IPS DF 6.9 (cell line): ENCODE data around the gene RTL9.

ENCODE experiments used
- DNase-seq: peaks from one replicate; pipeline ENCODE4 v3.0.0-alpha.2; 2013; ENCODE audit warnings: low read depth, low spot score
- H3K27ac ChIP-seq: one replicate; pipeline ENCODE4 v1.5.1; 2013; ENCODE audit warnings: low read length, control low read depth
- H3K27me3 ChIP-seq: 2 replicates; pipeline ENCODE4 v1.6.1; 2013; ENCODE audit warnings: mild to moderate bottlenecking, low read length; ENCODE audit not compliant: control insufficient read depth, insufficient read depth
- H3K36me3 ChIP-seq: 2 replicates; pipeline ENCODE4 v1.6.1; 2013; ENCODE audit warnings: low read length; ENCODE audit not compliant: control insufficient read depth, insufficient read depth
- H3K4me1 ChIP-seq: 2 replicates; pipeline ENCODE4 v1.6.1; 2013; ENCODE audit warnings: low read length; ENCODE audit not compliant: control insufficient read depth, insufficient read depth
- H3K4me3 ChIP-seq: 2 replicates; pipeline ENCODE4 v1.5.1; 2013; ENCODE audit warnings: mild to moderate bottlenecking, low read length
- H3K9me3 ChIP-seq: 2 replicates; pipeline ENCODE4 v1.6.1; 2013; ENCODE audit warnings: low read length, inconsistent platforms; ENCODE audit not compliant: control insufficient read depth, insufficient read depth
- WGBS: extraction: QIAGEN DNeasy Blood & Tissue Kit; methylation state at CpG from one replicate; pipeline ENCODE4 v1.1.7; 2013; ENCODE audit warnings: mixed read lengths, missing lambda C conversion rate; ENCODE audit not compliant: insufficient read length, insufficient coverage; 5-methylcytosine and 5-hydroxymethylcytosine counted together

Gene RTL9

DNA sequence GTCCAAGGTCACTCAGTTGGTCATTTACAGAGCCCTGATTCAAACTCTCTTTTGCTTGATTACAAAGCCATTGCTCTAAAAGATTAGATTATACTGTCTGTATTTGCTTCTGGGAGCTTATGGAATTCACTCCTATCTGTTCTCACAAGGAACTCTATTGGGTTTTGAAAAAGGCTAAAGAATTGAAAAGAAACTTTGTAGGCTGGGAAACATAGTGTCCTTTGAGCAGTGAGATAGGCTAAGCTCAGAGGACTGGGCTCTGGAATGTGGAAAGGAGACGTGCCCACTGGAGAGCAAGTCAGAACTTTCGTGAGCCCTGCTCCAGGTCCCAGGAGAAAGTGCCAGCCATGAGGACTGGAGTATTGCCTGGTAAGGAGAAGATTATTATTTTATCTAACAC, at the start of gene RTL9:
Gene RTL9, plus strand, starts transcription at position 301 of the 400 bp plus-strand sequence. CDS start 91,770 bp downstream, outside the sequence.
- Histone ChIP-seq H3K4me1 (no peaks in the 10 kb centered on the region), H3K9me3 (no peaks in the 10 kb centered on the region), H3K27ac (no peak within 1 kb of the TSS), H3K4me3 (no peak within 1 kb of the TSS), H3K27me3 (no peaks in the 10 kb centered on the region), H3K36me3 (no peaks in the 10 kb centered on the region)
- DNase-seq, result no peak
- WGBS, result no CpG with 5 or more reads among the region's 2 CpGs

DNA sequence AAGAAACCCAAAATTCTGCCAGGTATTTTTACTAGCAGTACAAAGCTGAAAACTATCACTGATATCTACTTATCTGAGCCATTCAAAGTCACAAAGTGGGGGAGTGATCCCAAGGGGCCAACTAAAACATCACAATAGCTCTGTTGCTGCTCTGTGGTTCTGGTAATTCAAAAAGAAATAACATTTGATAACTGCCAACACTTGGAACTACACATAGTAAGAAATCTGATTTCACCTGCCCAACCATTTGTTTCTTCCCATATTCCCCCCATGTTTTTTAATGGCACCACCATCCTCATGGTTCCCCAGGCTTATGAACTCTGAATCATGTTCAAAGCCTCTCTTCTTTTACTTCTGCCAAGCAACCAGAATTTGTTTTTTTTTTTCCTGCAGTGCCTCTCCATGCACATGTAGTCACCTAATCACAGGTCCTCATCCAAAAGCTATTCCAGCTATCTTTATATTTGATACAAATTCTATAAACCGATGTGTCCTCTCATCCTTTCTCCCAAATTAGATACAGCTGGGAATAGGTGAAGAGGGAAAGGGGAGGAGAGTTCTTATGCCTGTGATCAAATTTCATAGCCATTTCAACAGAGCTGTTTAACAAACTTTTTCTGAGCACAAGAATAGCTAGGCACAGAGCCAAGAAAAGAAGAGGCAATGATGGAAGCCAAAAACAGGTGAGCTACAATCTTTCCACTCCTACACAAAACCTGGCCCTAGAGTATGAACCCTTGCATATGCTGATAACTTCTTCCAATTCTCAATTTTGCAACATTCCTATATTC, 48.5 kb upstream of the RTL9 start:
- peaks cover 1% of the 10 kb centered on the region; the same call in 1 of the 2 replicates for H3K4me1 ChIP-seq
- no peak overlapping the region for H3K4me3 ChIP-seq
- no peak for DNase-seq

DNA sequence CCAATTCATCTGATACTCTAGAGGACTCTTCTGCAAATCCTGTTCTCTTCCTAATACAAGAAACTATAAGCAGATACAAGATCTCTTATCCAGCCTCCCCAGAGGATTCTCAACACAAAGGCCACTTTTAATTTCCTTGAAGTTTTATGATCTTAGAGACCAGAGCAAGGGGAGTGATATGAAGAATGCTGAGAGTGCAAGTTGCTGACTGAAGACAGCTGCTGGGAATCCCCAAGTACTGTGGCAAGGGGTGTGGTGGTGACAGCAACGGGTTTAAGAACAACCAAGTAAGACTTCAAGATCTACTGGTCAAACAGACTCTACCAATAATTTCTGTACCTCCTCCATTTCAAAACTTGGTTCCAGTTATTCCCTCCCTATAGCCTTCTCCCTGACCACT, 47.8 kb upstream of the RTL9 start:
- no CpG with 5 or more reads among the region's 1 CpG for WGBS
- Histone ChIP-seq H3K4me3 (no peak overlapping the region), H3K27me3 (no peaks in the 10 kb centered on the region), H3K4me1 (peaks cover 1% of the 10 kb centered on the region; the same call in 1 of the 2 replicates), H3K9me3 (no peaks in the 10 kb centered on the region), H3K36me3 (no peaks in the 10 kb centered on the region), H3K27ac (no peak overlapping the region)
- no peak for DNase-seq

More for the DNA sequence above, 48.5 kb upstream of the RTL9 start:
- H3K36me3 ChIP-seq, result no peaks in the 10 kb centered on the region
- H3K27ac ChIP-seq, result no peak overlapping the region
- no peaks in the 10 kb centered on the region for H3K27me3 ChIP-seq
- no CpG with 5 or more reads among the region's 1 CpG for WGBS
- no peaks in the 10 kb centered on the region for H3K9me3 ChIP-seq

DNA sequence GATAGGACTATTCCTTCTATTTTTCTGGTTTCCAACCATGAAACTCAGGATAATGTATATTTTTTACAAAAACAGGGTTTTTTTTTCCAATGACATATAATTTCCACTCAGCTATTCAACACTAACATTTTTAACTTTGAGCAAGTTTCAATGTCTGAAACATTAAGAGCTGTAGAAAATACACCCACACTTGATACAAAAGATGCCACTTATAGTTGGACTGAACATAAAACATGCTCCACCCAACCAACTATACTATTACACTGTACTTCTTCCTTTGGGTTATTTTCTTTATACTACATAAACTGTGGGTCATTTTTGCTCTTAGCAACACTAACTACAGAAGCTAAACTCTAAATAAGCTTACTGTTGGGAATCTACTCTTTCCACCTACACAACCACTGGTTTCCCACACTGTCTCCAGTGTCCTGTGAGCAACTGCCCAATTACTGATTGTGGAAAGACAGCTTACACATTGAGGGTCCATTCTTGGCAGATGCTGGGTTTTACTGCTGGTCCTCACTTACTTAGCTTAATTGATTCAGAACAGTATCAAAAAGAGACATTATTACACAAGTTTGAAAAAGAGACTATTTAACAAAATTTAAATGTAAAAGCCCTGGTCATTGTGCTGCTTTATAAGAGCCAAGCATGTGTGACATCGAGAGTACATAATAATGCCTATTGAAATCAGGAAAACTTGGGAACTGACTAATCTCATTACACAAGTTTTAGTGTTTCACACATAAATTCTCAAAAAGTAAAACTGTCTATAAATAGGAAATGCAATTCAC, 47.0 kb upstream of the RTL9 start:
- no CpG with 5 or more reads among the region's 1 CpG for WGBS
- H3K36me3 ChIP-seq, result no peaks in the 10 kb centered on the region
- no peak for DNase-seq
- no peaks in the 10 kb centered on the region for H3K27me3 ChIP-seq
- peaks cover 1% of the 10 kb centered on the region; the same call in 1 of the 2 replicates for H3K4me1 ChIP-seq
- no peak overlapping the region for H3K4me3 ChIP-seq
- no peaks in the 10 kb centered on the region for H3K9me3 ChIP-seq
- no peak overlapping the region for H3K27ac ChIP-seq

DNA sequence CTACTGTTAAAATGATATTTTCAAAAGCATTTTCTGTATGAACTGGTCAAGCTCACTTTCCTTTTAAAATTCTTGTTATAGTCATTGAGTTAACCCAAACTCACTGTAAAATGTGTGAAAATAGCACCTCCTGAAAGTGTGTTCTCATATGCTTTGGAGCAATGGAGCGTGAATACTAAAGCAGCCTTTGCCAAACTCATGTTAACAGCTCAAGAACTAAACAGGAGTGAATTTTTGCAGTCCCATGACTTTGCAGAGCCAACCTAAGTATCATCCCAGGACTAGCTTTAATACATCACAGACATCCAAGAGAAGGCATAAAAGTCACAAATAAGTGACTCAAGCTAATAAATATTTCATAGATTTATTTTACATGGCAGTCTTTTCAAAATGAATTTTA, 43.1 kb upstream of the RTL9 start:
- WGBS, result no CpG with 5 or more reads among the region's 1 CpG
- H3K27ac ChIP-seq, result no peak overlapping the region
- H3K4me3 ChIP-seq, result no peak overlapping the region
- no peak for DNase-seq
- H3K27me3 ChIP-seq, result no peaks in the 10 kb centered on the region
- no peaks in the 10 kb centered on the region for H3K9me3 ChIP-seq
- no peaks in the 10 kb centered on the region for H3K36me3 ChIP-seq
- no peaks in the 10 kb centered on the region for H3K4me1 ChIP-seq

DNA sequence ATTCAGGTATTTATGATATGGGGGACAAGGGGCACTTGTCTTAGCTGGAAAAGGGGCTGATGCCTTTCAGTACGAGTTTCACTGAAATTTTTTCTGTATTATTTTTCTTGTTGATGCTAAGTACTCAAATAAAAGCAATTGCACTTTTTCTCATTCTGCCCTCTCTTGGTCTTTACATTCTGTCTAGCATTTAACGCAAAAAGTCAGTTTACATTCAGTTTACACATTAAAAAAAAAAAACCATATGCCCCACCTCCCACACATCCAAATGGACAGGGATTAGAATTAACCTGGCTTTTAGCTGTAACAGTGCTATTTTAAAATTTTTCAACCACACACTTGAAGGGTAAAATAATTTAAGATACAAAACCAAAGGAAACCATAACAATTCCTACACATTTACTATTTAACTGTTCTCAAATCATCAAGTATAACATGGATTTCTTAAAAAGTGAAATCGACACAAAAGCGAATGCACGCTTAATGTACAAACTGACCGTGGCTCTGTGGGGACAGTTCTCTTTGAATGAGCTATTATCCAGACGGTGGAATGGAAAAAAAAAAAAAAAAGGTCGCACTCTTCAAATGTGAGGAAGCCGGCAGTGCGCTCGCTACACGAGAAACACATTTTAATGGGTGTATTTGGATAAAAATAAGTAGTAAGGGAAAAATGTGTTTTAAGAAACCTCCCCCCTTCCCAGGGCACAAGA, 42.1 kb upstream of the RTL9 start:
- no peak overlapping the region for H3K27ac ChIP-seq
- H3K4me3 ChIP-seq, result peak overlapping the region; percentile 91; the same call in 1 of the 2 replicates
- H3K27me3 ChIP-seq, result no peaks in the 10 kb centered on the region
- WGBS, result no CpG with 5 or more reads among the region's 12 CpGs
- H3K9me3 ChIP-seq, result no peaks in the 10 kb centered on the region
- no peak for DNase-seq
- no peaks in the 10 kb centered on the region for H3K36me3 ChIP-seq
- no peaks in the 10 kb centered on the region for H3K4me1 ChIP-seq

DNA sequence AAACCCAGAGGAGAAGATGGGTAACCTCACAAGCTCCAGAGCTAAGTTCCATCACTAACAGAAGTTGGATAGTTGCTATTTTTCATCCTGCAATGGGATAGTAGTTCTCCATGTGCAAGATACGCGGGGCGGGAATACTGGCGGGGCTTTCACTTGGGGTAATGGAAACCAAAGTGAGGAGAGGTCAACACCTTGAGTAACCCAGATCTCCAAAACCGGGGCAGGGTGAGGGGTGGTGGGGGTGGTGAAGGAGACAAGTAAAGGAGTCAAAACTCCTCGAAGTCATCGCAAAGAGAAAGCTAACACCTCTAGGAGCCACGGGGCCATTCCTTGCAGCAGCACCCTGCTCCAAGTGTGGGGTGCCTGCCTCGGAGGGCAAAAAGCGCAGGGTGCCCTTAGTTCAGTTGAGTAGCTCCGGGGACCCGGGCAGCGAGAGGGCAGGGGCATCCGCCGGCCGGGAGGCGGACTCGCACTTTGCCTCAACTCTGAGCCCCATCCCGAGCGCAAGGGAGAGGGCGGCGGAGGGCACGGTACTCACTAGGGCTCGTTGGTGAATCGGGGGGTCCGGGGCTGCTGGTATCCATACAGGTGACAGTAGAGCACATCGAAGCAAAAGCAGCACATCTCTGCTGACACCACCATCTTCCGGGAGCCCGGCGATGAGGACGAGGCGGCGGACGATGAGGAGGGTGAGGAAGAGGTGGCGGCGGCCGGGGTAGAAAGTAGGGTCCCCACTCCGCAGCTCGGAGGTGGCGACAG, 41.4 kb upstream of the RTL9 start:
- H3K4me3 ChIP-seq, result peak overlapping the region; percentile 91; the same call in 1 of the 2 replicates
- no peaks in the 10 kb centered on the region for H3K27me3 ChIP-seq
- no peaks in the 10 kb centered on the region for H3K36me3 ChIP-seq
- no peaks in the 10 kb centered on the region for H3K4me1 ChIP-seq
- DNase-seq, result no peak
- H3K27ac ChIP-seq, result no peak overlapping the region
- WGBS, result no CpG with 5 or more reads among the region's 40 CpGs
- H3K9me3 ChIP-seq, result no peaks in the 10 kb centered on the region

DNA sequence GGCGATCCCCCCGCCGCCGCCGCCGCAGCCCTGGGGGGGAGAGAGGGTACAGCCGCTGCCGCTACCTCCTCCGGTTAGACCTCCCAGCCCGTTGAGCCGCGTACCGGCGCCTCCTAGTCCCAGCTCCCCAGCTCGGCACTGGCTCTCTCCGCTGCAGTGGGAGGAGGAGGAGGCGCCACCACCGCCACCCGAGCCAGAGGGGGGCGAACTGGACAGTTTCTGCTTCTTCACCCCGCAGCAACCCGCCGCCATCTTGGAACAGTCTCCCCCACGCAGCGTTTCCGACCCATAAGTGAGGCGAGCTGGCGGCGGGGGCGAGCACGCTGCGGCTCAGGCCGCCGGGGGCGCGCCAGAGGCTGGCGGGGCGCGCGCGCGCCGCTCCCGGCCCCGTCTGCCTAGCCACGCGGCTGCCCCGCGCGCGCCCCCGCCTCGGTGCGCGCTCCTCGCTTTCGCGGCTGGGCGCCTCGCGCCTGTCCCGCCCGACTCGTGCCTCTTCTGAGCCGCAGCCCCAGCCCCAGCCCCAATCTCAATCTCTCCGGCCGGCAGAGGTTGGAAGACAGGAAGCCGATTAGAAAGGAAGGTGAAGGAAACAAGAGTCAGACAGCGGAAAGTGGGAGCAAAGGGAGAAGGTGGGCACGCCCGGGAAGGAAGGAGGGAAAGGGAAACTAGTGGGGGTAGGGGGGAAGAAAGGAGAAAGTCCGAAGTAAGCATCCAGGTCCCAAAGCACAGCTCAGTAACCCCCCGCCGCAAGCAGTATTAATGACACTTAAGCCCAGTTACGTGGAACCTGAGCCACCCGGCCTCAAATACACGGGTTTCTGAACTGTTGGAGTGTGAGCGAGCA, 40.6 kb upstream of the RTL9 start, which contains the start of gene AMMECR1:
Gene AMMECR1, minus strand, starts transcription at position 266 of the 844 bp plus-strand sequence. Its CDS starts 14 bp downstream, at position 252.
- Histone ChIP-seq H3K36me3 (no peaks in the 10 kb centered on the region), H3K4me3 (peak within 1 kb of the TSS; percentile 91; the same call in 1 of the 2 replicates), H3K27me3 (no peaks in the 10 kb centered on the region), H3K27ac (no peak within 1 kb of the TSS), H3K9me3 (no peaks in the 10 kb centered on the region), H3K4me1 (no peaks in the 10 kb centered on the region)
- no CpG with 5 or more reads among the region's 78 CpGs for WGBS
- DNase-seq, result peak; percentile 13

DNA sequence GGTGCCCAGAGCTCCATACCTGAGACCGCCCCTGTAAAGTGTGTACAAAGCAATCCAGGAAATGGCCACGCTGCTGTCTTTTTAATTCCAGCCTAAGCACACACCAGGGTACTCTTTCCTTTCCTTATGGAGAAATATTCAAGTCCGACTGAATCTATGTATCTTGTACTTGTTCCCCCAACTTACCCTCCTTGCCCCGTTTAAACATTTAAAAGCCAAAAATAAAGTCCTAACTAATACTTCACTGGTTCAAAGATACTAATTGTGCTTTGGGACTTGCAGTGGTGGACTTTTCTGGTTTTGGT, 40.0 kb upstream of the RTL9 start:
- H3K36me3 ChIP-seq, result no peaks in the 10 kb centered on the region
- no peaks in the 10 kb centered on the region for H3K4me1 ChIP-seq
- no peaks in the 10 kb centered on the region for H3K9me3 ChIP-seq
- H3K4me3 ChIP-seq, result peak overlapping the region; percentile 26; the same call in 1 of the 2 replicates
- no peak for DNase-seq
- WGBS, result no CpG with 5 or more reads among the region's 4 CpGs
- H3K27me3 ChIP-seq, result no peaks in the 10 kb centered on the region
- H3K27ac ChIP-seq, result no peak overlapping the region
